ENCODE results near the gene PRKCE.

Gene PRKCE

DNA sequence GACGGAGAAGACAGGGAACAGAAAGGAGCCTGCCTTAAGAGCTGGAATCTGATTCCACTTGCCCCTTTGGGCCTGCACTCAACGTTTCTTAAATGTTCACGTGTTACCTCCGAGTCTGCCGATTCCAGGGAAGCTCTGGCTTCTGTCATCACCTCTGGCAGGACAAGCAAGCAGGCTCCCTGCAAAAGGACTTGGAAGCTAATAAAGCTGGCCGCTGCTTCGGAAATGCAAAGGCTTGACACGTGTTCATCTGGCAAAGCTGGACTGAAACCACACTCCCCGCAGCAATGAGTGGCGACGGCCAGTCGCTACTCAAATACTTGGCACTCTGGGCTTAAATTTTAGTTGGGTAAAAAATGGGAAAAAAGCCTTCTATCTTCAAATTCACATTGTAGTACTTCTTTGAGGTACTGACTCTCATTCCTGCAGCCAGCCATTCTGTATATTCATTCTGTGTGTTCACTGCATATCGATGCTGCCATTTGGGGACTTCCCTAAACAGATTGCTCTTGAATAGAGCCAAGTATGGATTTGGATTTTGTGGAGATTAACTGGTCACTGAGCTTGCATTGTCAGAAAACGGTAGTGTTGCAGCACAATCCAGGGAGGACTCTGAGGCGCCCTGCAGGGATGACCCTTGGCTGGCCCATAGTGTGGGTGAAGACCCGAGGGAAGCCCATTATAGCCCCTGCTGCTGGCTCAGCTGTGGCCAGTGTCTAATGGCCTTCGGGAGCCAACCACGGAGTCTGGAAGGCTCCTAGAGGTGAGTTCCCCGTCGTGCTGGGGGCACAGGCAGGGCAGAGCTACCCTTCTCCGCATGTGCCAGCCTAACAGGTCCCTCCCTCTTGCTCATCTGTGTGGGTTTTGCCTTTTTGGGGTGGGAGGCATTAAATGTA is 231.5 kb downstream of the PRKCE start:
- TF ChIP-seq, protein P1, sequence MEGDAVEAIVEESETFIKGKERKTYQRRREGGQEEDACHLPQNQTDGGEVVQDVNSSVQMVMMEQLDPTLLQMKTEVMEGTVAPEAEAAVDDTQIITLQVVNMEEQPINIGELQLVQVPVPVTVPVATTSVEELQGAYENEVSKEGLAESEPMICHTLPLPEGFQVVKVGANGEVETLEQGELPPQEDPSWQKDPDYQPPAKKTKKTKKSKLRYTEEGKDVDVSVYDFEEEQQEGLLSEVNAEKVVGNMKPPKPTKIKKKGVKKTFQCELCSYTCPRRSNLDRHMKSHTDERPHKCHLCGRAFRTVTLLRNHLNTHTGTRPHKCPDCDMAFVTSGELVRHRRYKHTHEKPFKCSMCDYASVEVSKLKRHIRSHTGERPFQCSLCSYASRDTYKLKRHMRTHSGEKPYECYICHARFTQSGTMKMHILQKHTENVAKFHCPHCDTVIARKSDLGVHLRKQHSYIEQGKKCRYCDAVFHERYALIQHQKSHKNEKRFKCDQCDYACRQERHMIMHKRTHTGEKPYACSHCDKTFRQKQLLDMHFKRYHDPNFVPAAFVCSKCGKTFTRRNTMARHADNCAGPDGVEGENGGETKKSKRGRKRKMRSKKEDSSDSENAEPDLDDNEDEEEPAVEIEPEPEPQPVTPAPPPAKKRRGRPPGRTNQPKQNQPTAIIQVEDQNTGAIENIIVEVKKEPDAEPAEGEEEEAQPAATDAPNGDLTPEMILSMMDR (IDR thresholded peaks at IDR 0.05; ENCODE audit: low read depth, low read length, missing control alignments): no peak
- no peak overlapping the region for H3K27ac ChIP-seq
- H3K27me3 ChIP-seq (replicated peaks): no peaks in the 10 kb centered on the region
- in situ Hi-C loops (cut with HindIII; ENCODE audit: low pct_ligation_motif_present, low sequenced_read_pairs): no loop called here
- H3K4me3 ChIP-seq (ENCODE audit: low read depth, low read length): no peak overlapping the region
- H3K36me3 ChIP-seq (replicated peaks): no peaks in the 10 kb centered on the region
- no peak for DNase-seq

DNA sequence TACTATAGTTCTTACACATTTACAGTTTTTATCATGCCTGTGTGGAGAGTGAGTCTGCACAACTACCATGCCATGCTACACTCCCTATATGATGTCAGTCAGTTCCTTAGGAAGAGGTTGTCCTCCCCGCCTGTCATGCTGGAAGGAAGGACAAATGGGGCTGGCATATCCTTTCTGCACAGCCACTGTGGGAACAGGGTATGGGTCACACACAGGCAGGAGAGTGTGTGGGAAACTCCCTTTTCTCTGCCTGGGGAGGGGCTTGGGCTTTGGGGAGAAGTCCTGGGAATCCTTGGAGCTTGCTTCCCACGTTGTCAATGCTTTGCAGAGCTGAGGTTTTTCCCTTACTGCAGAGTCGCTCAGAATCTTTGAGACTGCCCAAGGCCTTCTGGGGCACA is 232.1 kb downstream of the PRKCE start:
- Histone ChIP-seq H3K4me3 (ENCODE audit: low read depth, low read length) (no peak overlapping the region), H3K27ac (no peak overlapping the region), H3K27me3 (replicated peaks) (no peaks in the 10 kb centered on the region), H3K36me3 (replicated peaks) (no peaks in the 10 kb centered on the region)
- no peak for DNase-seq
- TF ChIP-seq, protein P1 (IDR thresholded peaks at IDR 0.05; ENCODE audit: low read depth, low read length, missing control alignments): no peak
- in situ Hi-C loops (cut with HindIII; ENCODE audit: low pct_ligation_motif_present, low sequenced_read_pairs): no loop called here

GRCh38 chr2:45884126-45884525 is 232.7 kb downstream of the PRKCE start:
- TF ChIP-seq, protein P1 (IDR thresholded peaks at IDR 0.05; ENCODE audit: low read depth, low read length, missing control alignments): no peak
- no peak for DNase-seq
- Histone ChIP-seq H3K4me3 (ENCODE audit: low read depth, low read length) (no peak overlapping the region), H3K27ac (no peak overlapping the region), H3K36me3 (replicated peaks) (no peaks in the 10 kb centered on the region), H3K27me3 (replicated peaks) (no peaks in the 10 kb centered on the region)
- in situ Hi-C loops (cut with HindIII; ENCODE audit: low pct_ligation_motif_present, low sequenced_read_pairs): no loop called here

DNA sequence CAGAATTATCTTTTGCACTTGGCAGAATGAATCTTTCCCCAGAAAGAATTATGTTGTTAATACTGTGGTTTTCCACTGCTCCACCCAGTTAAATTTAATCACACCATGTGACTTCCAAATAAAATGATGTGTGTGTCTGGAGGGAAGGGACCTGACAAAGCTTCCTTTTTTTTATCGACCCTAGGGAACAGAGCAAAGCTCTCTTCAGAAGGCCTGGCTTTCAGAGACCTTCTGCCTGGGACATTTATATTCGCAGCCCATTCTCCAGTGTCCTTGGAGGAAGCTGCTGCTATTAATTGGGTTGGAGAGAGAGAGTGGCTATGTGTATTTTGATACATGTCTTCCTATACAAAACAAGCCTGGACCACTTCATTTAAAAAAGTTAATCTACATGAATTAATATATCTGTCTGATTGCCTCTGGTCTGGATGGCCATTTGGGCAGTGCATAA is 233.7 kb downstream of the PRKCE start:
- H3K36me3 ChIP-seq (replicated peaks): no peaks in the 10 kb centered on the region
- TF ChIP-seq, protein P1 (IDR thresholded peaks at IDR 0.05; ENCODE audit: low read depth, low read length, missing control alignments): no peak
- no peaks in the 10 kb centered on the region for H3K27me3 ChIP-seq (replicated peaks)
- H3K4me3 ChIP-seq (ENCODE audit: low read depth, low read length): no peak overlapping the region
- DNase-seq: no peak
- in situ Hi-C loops (cut with HindIII; ENCODE audit: low pct_ligation_motif_present, low sequenced_read_pairs): no loop called here
- H3K27ac ChIP-seq: no peak overlapping the region

DNA sequence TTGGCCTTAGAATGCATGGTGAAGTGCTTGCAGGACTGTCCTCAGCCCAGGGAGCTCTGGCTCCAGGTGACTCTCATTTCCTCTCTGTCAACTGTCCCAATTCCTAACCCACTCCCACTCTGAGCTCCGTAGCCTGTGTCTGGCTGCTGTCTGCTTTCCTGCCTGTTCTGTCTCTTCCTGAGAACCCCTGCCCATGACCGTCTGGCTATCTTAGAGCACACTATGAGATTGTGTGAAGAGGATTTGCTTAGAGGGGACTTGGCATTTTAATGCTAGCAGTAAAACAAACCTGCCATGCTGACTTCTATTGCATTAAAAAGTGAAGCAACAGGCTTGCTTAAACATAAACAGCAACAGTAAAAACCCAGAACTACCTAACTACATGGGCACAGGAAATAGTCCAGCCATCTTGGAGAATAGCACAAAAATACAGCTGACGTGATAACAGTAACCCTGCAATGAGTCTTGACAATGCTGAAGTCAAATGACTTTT is 234.7 kb downstream of the PRKCE start:
- no peaks in the 10 kb centered on the region for H3K36me3 ChIP-seq (replicated peaks)
- H3K27ac ChIP-seq: no peak overlapping the region
- in situ Hi-C loops (cut with HindIII; ENCODE audit: low pct_ligation_motif_present, low sequenced_read_pairs): no loop called here
- TF ChIP-seq, protein P1 (IDR thresholded peaks at IDR 0.05; ENCODE audit: low read depth, low read length, missing control alignments): no peak
- no peak for DNase-seq
- H3K4me3 ChIP-seq (ENCODE audit: low read depth, low read length): no peak overlapping the region
- H3K27me3 ChIP-seq (replicated peaks): no peaks in the 10 kb centered on the region
